Epidermal melanocyte (primary cell): ENCODE measurements around the gene RAD23A.

ENCODE experiments used
- DNase-seq: peaks from one replicate; pipeline ENCODE4 v3.0.0; 2011; ENCODE audit warnings: low spot score; ENCODE audit not compliant: insufficient read length

The RAD23A gene

GRCh38 chr19:12984143-12984627, 38.5 kb downstream of the RAD23A start:
- DNase-seq = no peak

- DNase-seq = no peak
These were observed 39.0 kb downstream of the RAD23A start for GRCh38 chr19:12984683-12985048.

DNA sequence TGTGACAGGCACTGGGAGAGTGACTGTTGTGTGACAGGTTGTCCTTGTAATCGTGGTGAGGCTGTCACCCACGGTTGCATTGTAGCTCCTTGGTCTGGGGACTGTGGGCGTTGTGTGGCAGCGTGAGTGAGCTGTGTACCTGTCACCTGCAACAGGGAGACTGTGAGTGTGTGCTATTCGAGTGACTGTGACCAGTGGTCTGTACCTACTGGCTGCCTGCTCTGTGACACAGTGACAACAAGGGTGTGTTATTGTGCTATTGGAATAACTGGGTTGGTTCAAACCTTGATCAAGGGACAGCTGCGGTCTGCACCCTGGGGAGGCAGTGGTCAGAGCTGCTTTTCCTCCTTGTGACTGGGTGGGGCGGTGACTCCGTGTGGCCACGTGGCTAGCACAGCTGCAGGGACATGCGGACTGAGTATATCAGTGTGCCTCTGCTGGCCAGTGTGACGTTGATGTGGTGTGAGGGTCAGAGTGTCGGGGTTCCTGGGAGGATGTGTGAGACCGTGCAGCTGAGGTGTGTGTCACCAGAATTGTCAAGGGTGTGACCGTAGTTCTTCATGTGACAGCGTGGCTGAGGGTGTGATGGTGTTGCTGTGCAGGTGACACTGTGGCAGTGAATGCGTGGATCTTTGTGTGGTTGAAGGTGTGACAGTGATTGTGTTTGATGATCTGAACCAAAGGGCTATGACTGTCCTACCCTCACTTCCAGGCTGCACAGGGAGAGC, 39.6 kb downstream of the RAD23A start:
- DNase-seq = no peak

- DNase-seq = no peak
These were observed 41.1 kb downstream of the RAD23A start for GRCh38 chr19:12986726-12987125.

GRCh38 chr19:12987190-12987589, 41.5 kb downstream of the RAD23A start:
- no peak for DNase-seq

DNA sequence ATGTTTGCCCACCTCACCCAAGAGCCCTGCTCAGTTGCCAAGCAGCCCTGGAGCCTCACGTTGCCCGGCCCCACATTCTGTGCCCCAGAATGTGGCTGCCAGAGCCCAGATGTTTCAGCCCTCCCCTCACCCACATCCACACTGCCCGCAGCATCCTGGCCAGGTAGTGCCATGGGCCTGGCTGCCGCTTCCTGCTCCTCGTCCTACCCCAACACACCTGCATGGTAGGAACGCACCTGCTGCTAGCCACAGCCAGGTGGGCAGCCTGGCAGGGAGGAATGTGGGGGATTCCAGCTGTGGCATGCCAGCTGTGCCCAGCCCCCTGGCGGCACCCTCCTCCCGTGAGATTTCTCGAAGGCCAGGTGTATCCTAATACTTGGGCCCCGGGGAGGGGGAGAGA, 42.1 kb downstream of the RAD23A start:
- no peak for DNase-seq

DNA sequence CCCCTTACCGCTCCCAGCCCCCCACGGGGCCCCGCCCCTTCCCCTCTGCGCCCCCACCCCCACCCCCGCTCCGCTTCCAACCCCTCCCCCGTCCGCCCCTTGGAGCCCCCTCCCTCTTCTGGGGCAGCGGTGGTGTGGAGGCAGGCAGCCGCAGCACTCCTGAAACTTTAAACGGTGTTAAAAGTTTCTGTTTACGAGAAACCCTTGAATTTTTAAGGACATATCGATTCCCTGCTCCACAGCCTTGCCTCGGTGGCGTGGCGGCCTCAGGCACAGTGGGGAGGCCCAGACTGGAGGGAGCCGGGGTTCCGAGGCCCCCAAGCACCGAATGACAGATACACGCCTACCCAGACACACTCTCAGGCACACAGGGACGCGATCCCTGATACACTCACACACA, 44.8 kb downstream of the RAD23A start:
- no peak for DNase-seq

- no peak for DNase-seq
These were observed 45.2 kb downstream of the RAD23A start for GRCh38 chr19:12990853-12991252.

DNA sequence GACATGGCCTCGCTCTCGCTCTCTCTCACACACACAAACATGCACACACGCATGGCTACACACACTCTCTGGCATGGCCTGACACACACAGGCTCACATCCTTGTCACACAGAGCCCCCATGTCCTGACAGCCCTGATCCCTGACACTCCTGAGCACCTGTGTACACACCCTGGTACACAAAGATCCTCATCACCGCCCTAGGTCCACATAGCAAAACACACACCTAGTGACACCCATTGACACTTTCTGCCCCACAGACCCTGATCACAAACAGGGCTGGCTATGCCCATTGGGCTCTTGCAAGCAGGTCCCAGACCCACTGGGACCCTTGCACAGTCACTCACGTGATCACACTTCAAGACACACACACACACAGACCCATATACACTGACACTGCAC, 45.6 kb downstream of the RAD23A start:
- DNase-seq = no peak

DNA sequence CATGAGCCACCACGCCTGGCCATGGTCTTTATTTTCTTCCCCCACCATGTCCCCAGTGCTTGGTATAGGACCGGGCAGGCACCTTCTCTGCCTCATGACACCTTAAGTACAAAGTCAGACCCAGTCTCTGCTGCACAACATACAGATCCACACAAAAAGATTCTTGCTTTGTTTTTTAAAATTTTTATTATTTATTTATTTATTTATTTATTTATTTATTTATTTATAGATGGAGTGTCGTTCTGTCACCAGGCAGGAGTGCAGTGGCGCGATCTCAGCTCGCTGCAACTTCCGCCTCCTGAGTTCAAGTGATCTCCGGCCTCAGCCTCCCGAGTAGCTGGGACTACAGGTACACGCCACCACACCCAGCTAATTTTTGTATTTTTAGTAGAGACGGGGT, 47.1 kb downstream of the RAD23A start:
- no peak for DNase-seq

- no peak for DNase-seq
These were observed 47.9 kb downstream of the RAD23A start for GRCh38 chr19:12993562-12993961.

DNA sequence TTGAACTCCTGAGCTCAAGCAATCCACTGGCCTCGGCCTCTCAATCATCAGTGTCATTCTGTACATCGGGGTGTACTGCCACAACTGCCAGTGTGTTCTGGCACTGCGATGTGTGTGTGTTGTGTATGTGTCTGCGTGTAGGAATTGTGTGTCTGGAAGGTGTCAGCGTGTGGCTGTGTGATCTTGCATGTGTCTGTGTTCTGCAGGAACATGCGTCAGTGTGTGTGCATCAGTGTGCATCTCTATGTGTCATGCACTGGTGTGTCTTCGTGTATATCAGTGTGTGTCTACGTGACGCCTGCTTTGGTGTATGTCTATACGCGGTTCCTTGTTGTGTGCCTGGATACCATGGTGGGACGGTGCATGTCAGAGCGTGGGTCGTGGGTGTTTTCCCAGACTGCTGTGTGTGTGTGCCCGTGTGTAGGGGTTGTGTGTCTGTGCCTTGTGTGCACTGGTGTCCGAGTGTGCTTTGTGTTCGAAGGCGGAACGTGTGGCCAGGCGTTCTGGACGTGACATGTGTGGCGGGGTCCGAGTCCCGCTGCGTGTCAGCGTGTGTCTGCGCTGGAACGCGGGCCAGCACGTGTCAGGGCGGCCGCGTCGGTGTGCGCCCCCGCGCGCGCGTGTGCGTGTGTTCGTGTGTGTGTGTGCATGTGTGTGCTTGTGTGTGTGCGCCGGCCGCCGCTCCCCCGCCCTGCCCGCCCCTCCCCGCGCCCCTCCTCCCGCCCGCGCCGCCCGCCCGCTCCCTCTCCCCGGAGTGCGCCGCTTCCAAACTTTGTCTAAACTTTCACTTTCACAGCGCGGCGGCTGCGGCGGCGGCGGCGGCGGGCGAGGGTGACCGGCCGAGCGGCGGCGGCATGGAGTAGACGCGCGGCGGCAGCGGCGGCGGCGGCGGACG, 49.3 kb downstream of the RAD23A start, which contains the start of gene NFIX:
TSS of gene NFIX (plus strand) at position 775 of the 895 bp plus-strand sequence. CDS start 363 bp downstream, outside the sequence.
- DNase-seq = peak; percentile 83

GRCh38 chr19:12995596-12996405, 50.1 kb downstream of the RAD23A start:
- no peak for DNase-seq

DNA sequence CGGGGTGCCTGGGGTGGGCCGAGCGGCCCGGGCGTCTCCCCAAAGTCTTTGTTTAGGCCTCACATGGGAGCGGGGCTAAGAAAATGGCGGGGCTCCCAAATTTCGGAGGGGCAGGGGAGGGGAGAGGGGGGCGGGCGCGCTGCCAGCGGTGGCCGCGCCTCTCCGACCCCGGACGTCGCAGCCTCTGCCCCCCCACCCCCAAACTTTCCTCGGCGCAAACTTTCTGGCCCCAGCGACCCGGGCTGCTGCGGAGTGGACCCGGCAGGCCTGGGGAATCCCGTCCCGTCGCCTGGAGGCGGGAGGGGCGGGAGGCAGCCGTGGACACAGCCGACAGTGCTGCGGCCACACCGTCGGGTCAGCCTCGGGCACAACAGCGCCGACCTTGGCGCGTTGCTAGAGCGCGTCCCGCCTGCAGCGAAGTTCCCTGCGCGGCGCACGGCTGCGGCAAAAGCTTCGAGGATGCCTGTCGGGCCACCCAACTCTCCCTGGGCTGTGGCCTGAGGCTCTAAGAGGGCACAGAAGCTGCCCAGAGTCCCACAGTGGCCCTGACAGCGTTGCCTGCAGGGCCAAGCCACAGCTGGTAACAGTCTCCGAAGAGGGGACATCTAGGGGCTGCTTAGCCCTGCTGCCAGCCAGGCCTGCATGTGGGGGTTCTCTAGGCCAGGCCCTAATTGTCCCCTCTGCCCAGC, 50.9 kb downstream of the RAD23A start:
- DNase-seq = no peak

DNA sequence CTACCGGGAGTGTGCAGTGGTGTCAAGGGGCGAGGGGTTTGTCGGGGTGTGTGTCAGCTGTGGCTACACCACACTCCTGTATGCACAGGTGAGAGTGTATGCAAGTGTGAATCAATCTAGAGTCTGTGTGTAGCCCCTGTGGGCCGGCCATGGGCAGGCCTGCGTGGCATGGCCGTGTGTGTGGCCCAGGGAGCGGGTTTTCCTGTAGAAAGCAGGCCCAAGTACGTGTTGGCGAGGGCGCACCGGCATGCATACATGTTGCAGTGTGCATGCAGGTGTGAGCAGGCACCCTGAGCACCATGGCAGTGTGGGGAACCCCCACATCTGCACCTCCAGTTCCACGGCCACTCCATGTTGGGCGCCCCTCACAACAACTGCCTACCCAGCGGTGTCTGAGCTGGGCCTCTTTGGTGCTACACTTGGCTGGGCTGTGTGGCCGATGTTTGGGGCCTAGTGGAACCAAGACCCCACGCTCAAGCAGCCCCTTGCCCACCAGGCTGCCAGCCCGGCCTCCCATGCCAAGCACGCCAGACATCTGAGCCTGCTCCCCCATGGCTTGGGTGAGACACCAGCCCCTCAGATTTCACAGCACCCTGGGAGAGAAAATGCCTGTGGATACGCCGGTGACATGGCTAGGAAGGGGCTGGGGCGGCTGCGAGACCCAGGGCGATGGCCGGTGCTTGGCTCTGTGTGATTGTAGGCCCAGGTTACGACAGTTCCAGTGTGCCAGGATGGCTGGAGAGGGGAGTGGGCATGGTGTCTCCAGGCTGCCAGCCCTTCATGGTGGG, 51.7 kb downstream of the RAD23A start:
- no peak for DNase-seq

- DNase-seq = no peak
These were observed 52.6 kb downstream of the RAD23A start for GRCh38 chr19:12997967-12998940.

GRCh38 chr19:13001166-13001501, 55.5 kb downstream of the RAD23A start:
- DNase-seq = no peak

- no peak for DNase-seq
These were observed 56.0 kb downstream of the RAD23A start for GRCh38 chr19:13001502-13002165.
